SKM-1 (cell line): ENCODE results near the gene OBP2A.

Experiments
- DNase-seq: peaks from one replicate; lab custom pipeline; 2025; ENCODE audit not compliant: unreplicated experiment; lab: John Stamatoyannopoulos, UW

Gene OBP2A

GRCh38 chr9:135575995-135576631 lies 30.2 kb downstream of the OBP2A start:
- no peak for DNase-seq

GRCh38 chr9:135577256-135577655 lies 31.3 kb downstream of the OBP2A start:
- no peak for DNase-seq

- no peak for DNase-seq
These were observed 33.4 kb downstream of the OBP2A start for GRCh38 chr9:135579356-135579755.

- DNase-seq = no peak
These were observed 34.1 kb downstream of the OBP2A start for GRCh38 chr9:135579889-135580660.

GRCh38 chr9:135580664-135581380 lies 34.9 kb downstream of the OBP2A start:
- no peak for DNase-seq

- no peak for DNase-seq
These were observed 35.9 kb downstream of the OBP2A start for GRCh38 chr9:135581636-135582426.

- DNase-seq = no peak
These were observed 36.6 kb downstream of the OBP2A start for GRCh38 chr9:135582541-135582940.

GRCh38 chr9:135582966-135583687 lies 37.2 kb downstream of the OBP2A start:
- DNase-seq = no peak

GRCh38 chr9:135583688-135584011 lies 37.7 kb downstream of the OBP2A start:
- DNase-seq = no peak

GRCh38 chr9:135584371-135584770 lies 38.4 kb downstream of the OBP2A start:
- DNase-seq = no peak

- no peak for DNase-seq
These were observed 39.0 kb downstream of the OBP2A start for GRCh38 chr9:135584934-135585333.

GRCh38 chr9:135586601-135587109 lies 40.7 kb downstream of the OBP2A start:
- DNase-seq = no peak

GRCh38 chr9:135587658-135588057 lies 41.7 kb downstream of the OBP2A start:
- no peak for DNase-seq

GRCh38 chr9:135588371-135588770 lies 42.4 kb downstream of the OBP2A start:
- no peak for DNase-seq

- no peak for DNase-seq
These were observed 43.1 kb downstream of the OBP2A start for GRCh38 chr9:135588886-135589595.

GRCh38 chr9:135589596-135590485 lies 43.9 kb downstream of the OBP2A start:
- DNase-seq = no peak

- DNase-seq = no peak
These were observed 44.7 kb downstream of the OBP2A start for GRCh38 chr9:135590486-135591079.

GRCh38 chr9:135591506-135592330 lies 45.8 kb downstream of the OBP2A start:
- no peak for DNase-seq
